Measurements from ENCODE around the gene IRX2. TPM values are rescaled to one million over a fixed set of nuclear protein-coding genes. Genes with fewer than 3 reads are reported as not detected.

Gene IRX2
- total and polyA plus RNA-seq, 2 donors (not counting 1 experiment from before 2014, with no cell fraction given), result 0.33 to 0.40 TPM

DNA sequence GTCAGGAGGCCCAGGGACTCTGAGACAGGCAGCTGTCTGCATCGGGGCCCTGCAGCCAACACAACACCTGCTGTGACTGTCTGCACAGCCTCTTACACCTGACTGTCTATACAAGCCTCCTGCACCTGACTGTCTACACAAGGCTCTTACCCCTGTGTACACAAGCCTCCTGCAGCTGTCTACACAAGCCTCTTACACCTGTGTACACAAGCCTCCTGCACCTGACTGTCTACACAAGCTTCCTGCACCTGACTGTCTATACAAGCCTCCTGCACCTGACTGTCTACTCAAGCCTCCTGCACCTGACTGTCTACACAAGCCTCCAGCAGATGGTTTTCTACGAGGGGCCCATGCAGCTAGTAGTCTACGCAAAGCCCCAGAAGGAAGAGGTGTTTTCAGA lies 18.6 kb downstream of the IRX2 start:
- Histone ChIP-seq H3K27me3 (ENCODE audit: control insufficient read depth, insufficient read depth, low read length) (no peaks in the 10 kb centered on the region), H3K4me1 (ENCODE audit: control insufficient read depth, extremely low read depth, insufficient read depth, low read length) (no peaks in the 10 kb centered on the region), H3K79me2 (ENCODE audit: control insufficient read depth, insufficient read depth, low read length) (no peaks in the 10 kb centered on the region), H3K36me3 (ENCODE audit: control insufficient read depth, insufficient read depth, low read length) (no peaks in the 10 kb centered on the region), H3K9ac (ENCODE audit: insufficient read depth, low read length) (no peak overlapping the region), H3K4me2 (ENCODE audit: extremely low read depth, insufficient read depth, low read length) (no peak overlapping the region), H3K27ac (ENCODE audit: insufficient read depth, low read length) (no peak overlapping the region), H4K20me1 (ENCODE audit: control insufficient read depth, extremely low read depth, insufficient read depth, low read length) (no peaks in the 10 kb centered on the region), H3K4me3 (replicated peaks in 1 of 4; ENCODE audit: control extremely low read depth in 1 of 4, insufficient read depth in 1 of 4, low read depth in 3 of 4, low read length in 4 of 4) (no peak overlapping the region), H3K9me3 (ENCODE audit: control insufficient read depth, insufficient read depth, low read depth, low read length) (no peaks in the 10 kb centered on the region), H2AFZ (ENCODE audit: low read length) (no peak overlapping the region)
- no peak for TF ChIP-seq EZH2 (IDR thresholded peaks at IDR 0.05; ENCODE audit: low read length, missing control alignments)
- DNase-seq (ENCODE audit: low read depth in 2 of 2), result no peak

DNA sequence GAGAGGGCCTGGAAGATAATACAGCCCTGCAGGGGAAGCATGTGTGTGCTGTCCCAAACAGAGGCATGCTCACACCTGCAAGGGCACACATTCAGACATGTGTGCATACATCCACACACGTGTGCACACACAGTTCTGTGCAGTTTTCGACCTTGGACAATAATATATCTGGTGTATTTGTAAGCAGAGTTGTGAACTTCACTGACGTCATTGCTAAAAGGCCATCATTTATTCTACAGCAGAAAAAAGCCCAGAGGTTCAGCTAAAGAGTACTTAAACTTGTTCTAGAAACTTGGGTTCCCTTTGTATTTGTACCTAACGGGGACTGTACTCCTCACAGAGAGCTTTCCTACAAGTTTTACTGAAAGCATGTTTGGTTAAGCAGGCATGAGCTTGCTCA lies 19.5 kb downstream of the IRX2 start:
- DNase-seq (ENCODE audit: low read depth in 2 of 2), result no peak
- Histone ChIP-seq H3K4me2 (ENCODE audit: extremely low read depth, insufficient read depth, low read length) (no peak overlapping the region), H3K79me2 (ENCODE audit: control insufficient read depth, insufficient read depth, low read length) (no peaks in the 10 kb centered on the region), H3K27me3 (ENCODE audit: control insufficient read depth, insufficient read depth, low read length) (no peaks in the 10 kb centered on the region), H3K9me3 (ENCODE audit: control insufficient read depth, insufficient read depth, low read depth, low read length) (no peaks in the 10 kb centered on the region), H3K4me3 (replicated peaks in 1 of 4; ENCODE audit: control extremely low read depth in 1 of 4, insufficient read depth in 1 of 4, low read depth in 3 of 4, low read length in 4 of 4) (no peak overlapping the region), H3K9ac (ENCODE audit: insufficient read depth, low read length) (no peak overlapping the region), H3K36me3 (ENCODE audit: control insufficient read depth, insufficient read depth, low read length) (no peaks in the 10 kb centered on the region), H3K4me1 (ENCODE audit: control insufficient read depth, extremely low read depth, insufficient read depth, low read length) (no peaks in the 10 kb centered on the region), H4K20me1 (ENCODE audit: control insufficient read depth, extremely low read depth, insufficient read depth, low read length) (no peaks in the 10 kb centered on the region), H3K27ac (ENCODE audit: insufficient read depth, low read length) (no peak overlapping the region), H2AFZ (ENCODE audit: low read length) (no peak overlapping the region)
- no peak for TF ChIP-seq EZH2 (IDR thresholded peaks at IDR 0.05; ENCODE audit: low read length, missing control alignments)
- TF ChIP-seq, protein P1, sequence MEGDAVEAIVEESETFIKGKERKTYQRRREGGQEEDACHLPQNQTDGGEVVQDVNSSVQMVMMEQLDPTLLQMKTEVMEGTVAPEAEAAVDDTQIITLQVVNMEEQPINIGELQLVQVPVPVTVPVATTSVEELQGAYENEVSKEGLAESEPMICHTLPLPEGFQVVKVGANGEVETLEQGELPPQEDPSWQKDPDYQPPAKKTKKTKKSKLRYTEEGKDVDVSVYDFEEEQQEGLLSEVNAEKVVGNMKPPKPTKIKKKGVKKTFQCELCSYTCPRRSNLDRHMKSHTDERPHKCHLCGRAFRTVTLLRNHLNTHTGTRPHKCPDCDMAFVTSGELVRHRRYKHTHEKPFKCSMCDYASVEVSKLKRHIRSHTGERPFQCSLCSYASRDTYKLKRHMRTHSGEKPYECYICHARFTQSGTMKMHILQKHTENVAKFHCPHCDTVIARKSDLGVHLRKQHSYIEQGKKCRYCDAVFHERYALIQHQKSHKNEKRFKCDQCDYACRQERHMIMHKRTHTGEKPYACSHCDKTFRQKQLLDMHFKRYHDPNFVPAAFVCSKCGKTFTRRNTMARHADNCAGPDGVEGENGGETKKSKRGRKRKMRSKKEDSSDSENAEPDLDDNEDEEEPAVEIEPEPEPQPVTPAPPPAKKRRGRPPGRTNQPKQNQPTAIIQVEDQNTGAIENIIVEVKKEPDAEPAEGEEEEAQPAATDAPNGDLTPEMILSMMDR (conservative IDR thresholded peaks at IDR 0.05 in 1 of 2, IDR thresholded peaks at IDR 0.05 in 1 of 2; ENCODE audit: low read depth in 1 of 2, low read length in 2 of 2), result no peak

DNA sequence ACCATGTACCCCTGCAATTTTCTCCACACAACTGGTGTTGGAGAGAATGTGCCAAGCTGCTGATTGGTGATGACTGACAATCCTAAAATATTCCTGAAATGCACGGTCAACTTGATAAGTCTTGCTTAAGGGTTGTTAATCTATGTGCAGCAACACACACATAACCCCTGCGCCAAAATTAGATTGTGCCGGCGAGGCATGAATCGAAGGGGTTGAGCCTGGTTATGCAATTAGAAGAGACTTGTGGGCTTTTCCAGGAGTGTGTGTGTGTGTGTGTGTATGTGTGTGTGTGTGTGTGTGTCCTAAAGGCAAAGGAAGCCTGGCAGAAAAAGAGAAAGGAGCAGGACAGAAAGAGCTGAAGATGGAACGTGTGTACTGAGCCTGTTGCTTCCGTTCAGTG lies 22.3 kb downstream of the IRX2 start:
- Histone ChIP-seq H3K9ac (ENCODE audit: insufficient read depth, low read length) (no peak overlapping the region), H3K4me3 (replicated peaks in 1 of 4; ENCODE audit: control extremely low read depth in 1 of 4, insufficient read depth in 1 of 4, low read depth in 3 of 4, low read length in 4 of 4) (no peak overlapping the region), H2AFZ (ENCODE audit: low read length) (no peak overlapping the region), H3K27me3 (ENCODE audit: control insufficient read depth, insufficient read depth, low read length) (no peaks in the 10 kb centered on the region), H3K79me2 (ENCODE audit: control insufficient read depth, insufficient read depth, low read length) (no peaks in the 10 kb centered on the region), H3K27ac (ENCODE audit: insufficient read depth, low read length) (no peak overlapping the region), H4K20me1 (ENCODE audit: control insufficient read depth, extremely low read depth, insufficient read depth, low read length) (no peaks in the 10 kb centered on the region), H3K9me3 (ENCODE audit: control insufficient read depth, insufficient read depth, low read depth, low read length) (no peaks in the 10 kb centered on the region), H3K4me2 (ENCODE audit: extremely low read depth, insufficient read depth, low read length) (no peak overlapping the region), H3K4me1 (ENCODE audit: control insufficient read depth, extremely low read depth, insufficient read depth, low read length) (no peaks in the 10 kb centered on the region), H3K36me3 (ENCODE audit: control insufficient read depth, insufficient read depth, low read length) (no peaks in the 10 kb centered on the region)
- no peak for DNase-seq (ENCODE audit: low read depth in 2 of 2)
- TF ChIP-seq, protein P1 (conservative IDR thresholded peaks at IDR 0.05 in 1 of 2, IDR thresholded peaks at IDR 0.05 in 1 of 2; ENCODE audit: low read depth in 1 of 2, low read length in 2 of 2), result no peak
- no peak for TF ChIP-seq EZH2 (IDR thresholded peaks at IDR 0.05; ENCODE audit: low read length, missing control alignments)

Measured in fibroblast of lung (primary cell).